GM13977 (cell line): ENCODE results near the gene PLEKHB2.

Source experiments
- DNase-seq: peaks from one replicate; pipeline ENCODE4 v3.0.0; 2012; ENCODE audit warnings: low spot score
- in situ Hi-C: fragments of 300-500 bp; cut with MboI; formaldehyde crosslinking; loops from one replicate; pipeline ENCODE4 v1.12.0; 2022; ENCODE audit warnings: low sequenced_read_pairs, low pct_unique_long_range_greater_than_20kb, mixed read lengths, inconsistent platforms; ENCODE audit not compliant: unreplicated experiment
- TF ChIP-seq, protein P1 (sequence below): IDR thresholded peaks from 2 replicates; pipeline ENCODE4 v1.5.1; 2012; ENCODE audit warnings: mild to moderate bottlenecking, control low read depth; ENCODE audit not compliant: insufficient read depth; ENCODE audit errors: extremely low read depth, missing control alignments

PLEKHB2 gene

GRCh38 chr2:131081190-131081589, 23.9 kb upstream of the PLEKHB2 start:
- TF ChIP-seq, protein P1, sequence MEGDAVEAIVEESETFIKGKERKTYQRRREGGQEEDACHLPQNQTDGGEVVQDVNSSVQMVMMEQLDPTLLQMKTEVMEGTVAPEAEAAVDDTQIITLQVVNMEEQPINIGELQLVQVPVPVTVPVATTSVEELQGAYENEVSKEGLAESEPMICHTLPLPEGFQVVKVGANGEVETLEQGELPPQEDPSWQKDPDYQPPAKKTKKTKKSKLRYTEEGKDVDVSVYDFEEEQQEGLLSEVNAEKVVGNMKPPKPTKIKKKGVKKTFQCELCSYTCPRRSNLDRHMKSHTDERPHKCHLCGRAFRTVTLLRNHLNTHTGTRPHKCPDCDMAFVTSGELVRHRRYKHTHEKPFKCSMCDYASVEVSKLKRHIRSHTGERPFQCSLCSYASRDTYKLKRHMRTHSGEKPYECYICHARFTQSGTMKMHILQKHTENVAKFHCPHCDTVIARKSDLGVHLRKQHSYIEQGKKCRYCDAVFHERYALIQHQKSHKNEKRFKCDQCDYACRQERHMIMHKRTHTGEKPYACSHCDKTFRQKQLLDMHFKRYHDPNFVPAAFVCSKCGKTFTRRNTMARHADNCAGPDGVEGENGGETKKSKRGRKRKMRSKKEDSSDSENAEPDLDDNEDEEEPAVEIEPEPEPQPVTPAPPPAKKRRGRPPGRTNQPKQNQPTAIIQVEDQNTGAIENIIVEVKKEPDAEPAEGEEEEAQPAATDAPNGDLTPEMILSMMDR, result no peak
- in situ Hi-C loops, result no loop called here
- no peak for DNase-seq

GRCh38 chr2:131085646-131086045, 19.5 kb upstream of the PLEKHB2 start:
- in situ Hi-C loops, result no loop called here
- DNase-seq, result no peak
- TF ChIP-seq, protein P1, result no peak

GRCh38 chr2:131092458-131093005, 12.6 kb upstream of the PLEKHB2 start:
- DNase-seq, result peak; percentile 36
- TF ChIP-seq, protein P1, result no peak
- in situ Hi-C loops, result no loop called here

DNA sequence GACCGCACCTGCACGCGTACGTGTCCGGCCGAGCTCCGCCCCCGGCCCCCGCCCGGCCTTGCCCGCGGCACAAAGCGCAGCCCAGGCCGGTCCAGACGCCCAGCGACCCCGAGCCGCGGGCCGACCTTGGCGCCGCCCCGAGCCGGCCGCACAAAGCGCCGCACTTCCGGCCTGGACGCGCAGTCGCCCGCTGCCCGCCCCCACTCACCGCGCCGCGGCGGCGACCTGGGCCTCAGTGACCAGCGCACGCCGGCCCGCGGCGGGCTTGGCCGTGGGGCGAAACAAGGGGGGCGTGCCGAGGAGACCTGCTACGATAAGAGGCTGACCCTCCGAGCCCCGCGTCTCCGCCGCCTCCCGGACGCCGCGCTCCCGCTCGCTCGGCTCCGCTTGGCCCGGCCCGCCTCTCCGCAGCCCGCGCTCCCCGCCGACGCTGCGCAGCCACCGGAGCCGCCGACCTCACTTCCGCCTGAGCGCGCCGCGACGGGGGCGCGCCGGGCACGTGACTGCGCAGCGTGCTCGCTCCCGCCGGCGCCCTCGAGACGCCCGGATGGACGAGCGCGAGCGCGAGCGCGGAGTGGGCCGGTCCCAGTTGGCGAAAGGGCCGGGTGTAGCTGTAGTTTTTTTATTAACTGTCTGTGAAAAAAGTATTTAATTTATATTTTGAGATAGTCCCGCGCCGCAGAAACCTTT, 12.0 kb upstream of the PLEKHB2 start, which contains the start of gene FAM168B:
Gene FAM168B (minus strand): TSS at position 455 of the 690 bp plus-strand sequence. CDS start 10,814 bp downstream, outside the sequence.
- peak; percentile 95 for DNase-seq
- TF ChIP-seq, protein P1, result no peak
- in situ Hi-C loops, result no loop called here

GRCh38 chr2:131093696-131094462, 11.3 kb upstream of the PLEKHB2 start:
- in situ Hi-C loops, result no loop called here
- DNase-seq, result no peak
- TF ChIP-seq, protein P1, result no peak

DNA sequence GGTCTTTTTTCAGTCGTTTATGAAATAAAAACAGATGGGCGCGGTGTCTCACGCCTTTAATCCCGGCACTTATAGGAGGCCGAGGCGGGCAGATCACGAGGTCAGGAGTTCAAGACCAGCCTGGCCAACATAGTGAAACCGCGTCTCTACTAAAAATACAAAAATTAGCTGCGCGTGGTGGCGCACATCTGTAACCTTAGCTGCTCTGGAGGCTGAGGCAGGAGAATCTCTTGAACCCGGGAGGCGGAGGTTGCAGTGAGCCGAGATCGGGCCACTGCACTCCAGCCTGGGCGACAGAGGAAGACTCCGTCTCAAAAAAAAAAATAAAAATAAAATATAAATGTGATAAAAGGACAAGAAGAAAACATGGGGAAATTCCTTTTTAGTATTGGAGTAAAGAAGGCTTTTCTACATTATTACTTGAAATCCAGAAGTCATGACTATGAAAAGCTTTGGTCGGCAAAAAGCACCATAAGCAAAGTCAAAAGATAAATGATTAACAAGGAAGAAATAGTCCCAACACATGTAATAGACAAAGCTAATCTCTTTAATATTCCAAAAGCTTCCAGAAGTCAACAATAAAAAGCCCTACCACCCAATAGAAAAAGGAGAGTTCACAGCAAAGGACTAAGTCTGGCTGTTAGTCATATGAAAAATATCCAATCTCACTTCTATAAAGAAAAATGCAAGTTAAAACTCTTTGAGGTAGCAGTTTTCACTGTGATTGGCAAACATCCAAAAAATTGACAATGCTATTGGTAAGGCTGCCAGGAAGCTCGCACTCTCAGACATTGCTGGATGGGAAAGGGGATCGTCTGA, 10.5 kb upstream of the PLEKHB2 start:
- TF ChIP-seq, protein P1, result no peak
- no peak for DNase-seq
- in situ Hi-C loops, result no loop called here
